Ishikawa (cell line): ENCODE measurements around the gene HK2.

Source experiments
- RAD21 ChIP-seq: IDR thresholded peaks from 2 replicates; pipeline ENCODE4 v1.6.1; 2012; ENCODE audit warnings: low read depth
- REST ChIP-seq: IDR thresholded peaks from 2 replicates; pipeline ENCODE4 v1.6.1; 2012; ENCODE audit warnings: low read depth, mild to moderate bottlenecking
- TEAD4 ChIP-seq: IDR thresholded peaks from 2 replicates; pipeline ENCODE4 v1.6.1; 2012
- TF ChIP-seq, protein P1 (sequence below): IDR thresholded peaks from 2 replicates; pipeline ENCODE4 v1.6.1; 2012

GRCh38 chr2:74863802-74864248 lies 29.9 kb downstream of the HK2 start:
- TF ChIP-seq RAD21 (no peak), REST (no peak), TEAD4 (no peak)
- TF ChIP-seq, protein P1, sequence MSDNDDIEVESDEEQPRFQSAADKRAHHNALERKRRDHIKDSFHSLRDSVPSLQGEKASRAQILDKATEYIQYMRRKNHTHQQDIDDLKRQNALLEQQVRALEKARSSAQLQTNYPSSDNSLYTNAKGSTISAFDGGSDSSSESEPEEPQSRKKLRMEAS = no peak
